ENCODE measurements around the gene DCAF15. TPM values are rescaled to one million over a fixed set of nuclear protein-coding genes. Genes with fewer than 3 reads are reported as not detected.

Gene DCAF15
- total RNA-seq, 3 donors from 2014 or later (not counting 1 experiment from before 2014, with no cell fraction given), result 121 to 149 (median 124) TPM

GRCh38 chr19:13984875-13985741 lies 32.8 kb downstream of the DCAF15 start:
- Histone ChIP-seq H3K27me3 (ENCODE audit: control insufficient read depth, insufficient read depth, low read length) (no peaks in the 10 kb centered on the region), H3K4me1 (ENCODE audit: control insufficient read depth, insufficient read depth, low read length) (peaks cover 66% of the 10 kb centered on the region), H3K4me3 (ENCODE audit: low read length) (no peak overlapping the region), H3K27ac (ENCODE audit: low read length) (peak overlapping the region; percentile 100), H3K9me3 (ENCODE audit: control insufficient read depth, insufficient read depth, low read length) (no peaks in the 10 kb centered on the region), H3K36me3 (ENCODE audit: control insufficient read depth, insufficient read depth, low read length) (peaks cover 2% of the 10 kb centered on the region)
- WGBS (ENCODE audit: insufficient coverage), result 61% methylated on average over 25 of the region's 25 CpGs
- peaks cover 29 to 47% of the 10 kb centered on the region in 2 donors for H3K4me1 Mint-ChIP-seq
- no peaks in the 10 kb centered on the region for H3K9me3 Mint-ChIP-seq
- peak overlapping the region; percentile 75 for H3K4me3 Mint-ChIP-seq
- TF ChIP-seq CTCF (IDR thresholded peaks at IDR 0.05), result no peak
- DNase-seq, result peak; percentile 44 to 56
- H3K36me3 Mint-ChIP-seq, result no peaks in the 10 kb centered on the region
- H3K27me3 Mint-ChIP-seq (ENCODE audit: low read depth in 2 of 2), result no peaks in the 10 kb centered on the region
- intact Hi-C loops (cut with micrococcal nuclease), result loop anchor here (5.0 kb wide), 1 partner anchor 47 kb away; the partner anchor contains the start of gene IL27RA
- peak overlapping the region; percentile 97 to 98 for H3K27ac Mint-ChIP-seq
- peak in 1 of 3 donors; percentile 7 for ATAC-seq

GRCh38 chr19:13985771-13986347 lies 33.5 kb downstream of the DCAF15 start:
- Mint-ChIP-seq H3K27ac (peak overlapping the region; percentile 97 to 98), H3K36me3 (no peaks in the 10 kb centered on the region), H3K4me3 (peak overlapping the region; percentile 79), H3K9me3 (no peaks in the 10 kb centered on the region), H3K27me3 (ENCODE audit: low read depth in 2 of 2) (no peaks in the 10 kb centered on the region), H3K4me1 (peaks cover 29 to 49% of the 10 kb centered on the region in 2 donors)
- no peak for TF ChIP-seq CTCF (IDR thresholded peaks at IDR 0.05)
- Histone ChIP-seq H3K4me1 (ENCODE audit: control insufficient read depth, insufficient read depth, low read length) (peaks cover 65% of the 10 kb centered on the region), H3K27me3 (ENCODE audit: control insufficient read depth, insufficient read depth, low read length) (no peaks in the 10 kb centered on the region), H3K27ac (ENCODE audit: low read length) (peak overlapping the region; percentile 100), H3K4me3 (ENCODE audit: low read length) (no peak overlapping the region), H3K36me3 (ENCODE audit: control insufficient read depth, insufficient read depth, low read length) (peaks cover 4% of the 10 kb centered on the region), H3K9me3 (ENCODE audit: control insufficient read depth, insufficient read depth, low read length) (no peaks in the 10 kb centered on the region)
- no peak for ATAC-seq
- intact Hi-C loops (cut with micrococcal nuclease), result loop anchor here (1.0 to 5.0 kb wide), 5 partner anchors 20 to 105 kb away; partner anchors contain the start of genes DCAF15, IL27RA and RFX1
- 38% methylated on average over 10 of the region's 10 CpGs for WGBS (ENCODE audit: insufficient coverage)
- DNase-seq, result no peak

- intact Hi-C loops (cut with micrococcal nuclease), result loop anchor here (1.0 to 5.0 kb wide), 5 partner anchors 20 to 106 kb away; partner anchors contain the start of genes DCAF15, IL27RA and RFX1
- Mint-ChIP-seq H3K4me1 (peaks cover 29 to 49% of the 10 kb centered on the region in 2 donors), H3K27ac (peak overlapping the region; percentile 97 to 98), H3K9me3 (no peaks in the 10 kb centered on the region), H3K27me3 (ENCODE audit: low read depth in 2 of 2) (no peaks in the 10 kb centered on the region), H3K4me3 (peak overlapping the region; percentile 79), H3K36me3 (no peaks in the 10 kb centered on the region)
- DNase-seq, result peak; percentile 96 to 99
- TF ChIP-seq CTCF (IDR thresholded peaks at IDR 0.05), result no peak
- peaks cover 59% of the 10 kb centered on the region for H3K4me1 ChIP-seq (ENCODE audit: control insufficient read depth, insufficient read depth, low read length)
- WGBS (ENCODE audit: insufficient coverage), result 0% methylated on average over 19 of the region's 19 CpGs
- no peaks in the 10 kb centered on the region for H3K9me3 ChIP-seq (ENCODE audit: control insufficient read depth, insufficient read depth, low read length)
- no peaks in the 10 kb centered on the region for H3K27me3 ChIP-seq (ENCODE audit: control insufficient read depth, insufficient read depth, low read length)
- peak overlapping the region; percentile 17 for H3K4me3 ChIP-seq (ENCODE audit: low read length)
- peaks cover 9% of the 10 kb centered on the region for H3K36me3 ChIP-seq (ENCODE audit: control insufficient read depth, insufficient read depth, low read length)
- H3K27ac ChIP-seq (ENCODE audit: low read length), result peak overlapping the region; percentile 100
- peak; percentile 86 to 95 (median 87) for ATAC-seq
Measured at GRCh38 chr19:13986348-13986904, 34.1 kb downstream of the DCAF15 start.
